OCI-LY3 (cell line): ENCODE measurements around the gene ERGIC1.

ENCODE experiments used
- H2AFZ ChIP-seq: fragments of 200-600, 300-600 bp; shearing (Covaris generic); 2 replicates; pipeline ENCODE4 v1.6.0; 2014; ENCODE audit warnings: antibody characterized with exemption, low read depth, low read length
- H3K27ac ChIP-seq: fragments of 200-600, 300-600 bp; sonication (generic); 2 replicates; pipeline ENCODE4 v1.5.1; 2014; ENCODE audit warnings: mild to moderate bottlenecking, low read length, moderate library complexity, mixed read lengths
- H3K27me3 ChIP-seq: fragments of 200-600, 300-600 bp; sonication (generic); 2 replicates; pipeline ENCODE4 v1.6.1; 2014; ENCODE audit warnings: low read depth, low read length, mixed read lengths
- H3K36me3 ChIP-seq: fragments of 200-600, 300-600 bp; sonication (generic); replicated peaks from 2 replicates; pipeline ENCODE3; 2014; ENCODE audit warnings: low read depth, low read length, mixed read lengths
- H3K4me1 ChIP-seq: fragments of 300-600, 200-600 bp; sonication (generic); 2 replicates; pipeline ENCODE4 v1.6.1; 2014; ENCODE audit warnings: low read length, mixed read lengths
- H3K4me2 ChIP-seq: fragments of 200-600, 300-600 bp; sonication (generic); 2 replicates; pipeline ENCODE4 v1.6.1; 2014; ENCODE audit warnings: low read length, mixed read lengths
- H3K4me3 ChIP-seq: fragments of 300-600, 200-600 bp; sonication (generic); 2 replicates; pipeline ENCODE4 v1.5.1; 2014; ENCODE audit warnings: antibody characterized with exemption, mild to moderate bottlenecking, low read length, moderate library complexity
- H3K79me2 ChIP-seq: fragments of 300-600, 200-600 bp; shearing (Covaris generic); 2 replicates; pipeline ENCODE4 v1.6.1; 2014; ENCODE audit warnings: mild to moderate bottlenecking, low read length, mixed read lengths
- H3K9ac ChIP-seq: fragments of 300-600, 200-600 bp; shearing (Covaris generic); 2 replicates; pipeline ENCODE4 v1.6.0; 2014; ENCODE audit warnings: mild to moderate bottlenecking, low read length, moderate library complexity
- H3K9me3 ChIP-seq: fragments of 200-600, 300-600 bp; shearing (Covaris generic); 2 replicates; pipeline ENCODE4 v1.6.1; 2014; ENCODE audit warnings: low read length, mixed read lengths; ENCODE audit not compliant: insufficient read depth
- H4K20me1 ChIP-seq: fragments of 200-600, 300-600 bp; sonication (generic); 2 replicates; pipeline ENCODE4 v1.6.1; 2016; ENCODE audit warnings: low read length, mixed read lengths; ENCODE audit not compliant: insufficient read depth
- EZH2phosphoT487 ChIP-seq: fragments of 200-600 bp; shearing (Covaris generic); IDR thresholded peaks from 2 replicates; pipeline ENCODE4 v1.6.1; 2018; ENCODE audit warnings: antibody characterized with exemption, mixed run types, low read depth
- TF ChIP-seq, protein P1 (sequence below): fragments of 200-600, 300-600 bp; sonication (generic); IDR thresholded peaks from 2 replicates; pipeline ENCODE4 v1.5.1; 2014; ENCODE audit warnings: antibody characterized with exemption, low read length, low read depth

ERGIC1 gene

DNA sequence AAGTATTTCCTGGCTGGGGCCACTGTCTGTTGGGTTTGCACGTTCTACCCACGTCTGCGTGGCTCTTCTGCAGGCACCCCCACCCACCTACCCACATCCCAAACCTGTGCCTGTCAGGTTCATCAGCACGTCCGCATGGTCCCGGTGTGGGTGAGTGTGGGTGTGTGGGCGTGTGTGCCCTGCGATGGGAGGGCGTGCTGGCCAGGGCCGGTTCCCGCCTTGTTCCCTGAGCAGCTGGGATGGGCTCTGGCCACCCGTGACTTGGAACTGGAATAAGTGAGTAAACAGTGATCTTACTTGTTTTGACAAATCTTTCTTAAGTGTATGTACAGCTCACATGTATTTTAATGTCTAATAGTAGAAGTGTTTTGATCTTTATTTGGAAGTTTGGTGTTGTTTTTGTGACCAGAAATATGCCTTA, 20.4 kb downstream of the ERGIC1 start:
- no peak overlapping the region for H2AFZ ChIP-seq

DNA sequence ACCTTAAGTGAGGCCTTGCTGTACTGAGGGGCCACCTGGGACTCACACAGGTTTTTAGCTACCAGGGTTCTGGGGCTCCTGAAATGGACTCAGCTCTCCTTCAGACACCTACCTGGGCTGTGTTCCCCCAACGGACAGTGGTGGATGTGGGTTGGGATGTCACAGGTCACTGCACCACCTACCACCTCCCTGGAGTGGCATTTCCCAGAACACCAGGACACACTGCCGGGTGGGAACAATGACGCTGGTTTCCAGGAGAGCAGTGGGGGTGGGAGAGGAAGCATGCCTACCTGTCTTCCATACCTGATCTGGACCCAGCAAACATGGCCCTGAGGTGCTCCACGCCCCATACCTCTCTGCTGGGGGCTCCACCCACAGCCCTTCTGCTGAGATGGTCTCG, 20.9 kb downstream of the ERGIC1 start:
- Histone ChIP-seq H3K4me2 (no peak overlapping the region), H3K36me3 (no peaks in the 10 kb centered on the region), H3K4me1 (no peaks in the 10 kb centered on the region), H4K20me1 (peaks cover 13% of the 10 kb centered on the region; the same call in 1 of the 2 replicates), H3K9me3 (no peaks in the 10 kb centered on the region), H2AFZ (no peak overlapping the region), H3K27ac (no peak overlapping the region), H3K79me2 (no peaks in the 10 kb centered on the region), H3K27me3 (no peaks in the 10 kb centered on the region), H3K4me3 (no peak overlapping the region), H3K9ac (no peak overlapping the region)
- no peak for TF ChIP-seq EZH2phosphoT487
- TF ChIP-seq, protein P1, sequence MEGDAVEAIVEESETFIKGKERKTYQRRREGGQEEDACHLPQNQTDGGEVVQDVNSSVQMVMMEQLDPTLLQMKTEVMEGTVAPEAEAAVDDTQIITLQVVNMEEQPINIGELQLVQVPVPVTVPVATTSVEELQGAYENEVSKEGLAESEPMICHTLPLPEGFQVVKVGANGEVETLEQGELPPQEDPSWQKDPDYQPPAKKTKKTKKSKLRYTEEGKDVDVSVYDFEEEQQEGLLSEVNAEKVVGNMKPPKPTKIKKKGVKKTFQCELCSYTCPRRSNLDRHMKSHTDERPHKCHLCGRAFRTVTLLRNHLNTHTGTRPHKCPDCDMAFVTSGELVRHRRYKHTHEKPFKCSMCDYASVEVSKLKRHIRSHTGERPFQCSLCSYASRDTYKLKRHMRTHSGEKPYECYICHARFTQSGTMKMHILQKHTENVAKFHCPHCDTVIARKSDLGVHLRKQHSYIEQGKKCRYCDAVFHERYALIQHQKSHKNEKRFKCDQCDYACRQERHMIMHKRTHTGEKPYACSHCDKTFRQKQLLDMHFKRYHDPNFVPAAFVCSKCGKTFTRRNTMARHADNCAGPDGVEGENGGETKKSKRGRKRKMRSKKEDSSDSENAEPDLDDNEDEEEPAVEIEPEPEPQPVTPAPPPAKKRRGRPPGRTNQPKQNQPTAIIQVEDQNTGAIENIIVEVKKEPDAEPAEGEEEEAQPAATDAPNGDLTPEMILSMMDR, result no peak

More for the DNA sequence above, 20.4 kb downstream of the ERGIC1 start:
- Histone ChIP-seq H3K4me2 (no peak overlapping the region), H3K9ac (no peak overlapping the region), H3K4me3 (no peak overlapping the region), H4K20me1 (peaks cover 14% of the 10 kb centered on the region; the same call in 1 of the 2 replicates), H3K9me3 (no peaks in the 10 kb centered on the region), H3K79me2 (no peaks in the 10 kb centered on the region), H3K27me3 (no peaks in the 10 kb centered on the region), H3K4me1 (no peaks in the 10 kb centered on the region), H3K27ac (no peak overlapping the region), H3K36me3 (no peaks in the 10 kb centered on the region)
- TF ChIP-seq, protein P1, result no peak
- no peak for TF ChIP-seq EZH2phosphoT487

DNA sequence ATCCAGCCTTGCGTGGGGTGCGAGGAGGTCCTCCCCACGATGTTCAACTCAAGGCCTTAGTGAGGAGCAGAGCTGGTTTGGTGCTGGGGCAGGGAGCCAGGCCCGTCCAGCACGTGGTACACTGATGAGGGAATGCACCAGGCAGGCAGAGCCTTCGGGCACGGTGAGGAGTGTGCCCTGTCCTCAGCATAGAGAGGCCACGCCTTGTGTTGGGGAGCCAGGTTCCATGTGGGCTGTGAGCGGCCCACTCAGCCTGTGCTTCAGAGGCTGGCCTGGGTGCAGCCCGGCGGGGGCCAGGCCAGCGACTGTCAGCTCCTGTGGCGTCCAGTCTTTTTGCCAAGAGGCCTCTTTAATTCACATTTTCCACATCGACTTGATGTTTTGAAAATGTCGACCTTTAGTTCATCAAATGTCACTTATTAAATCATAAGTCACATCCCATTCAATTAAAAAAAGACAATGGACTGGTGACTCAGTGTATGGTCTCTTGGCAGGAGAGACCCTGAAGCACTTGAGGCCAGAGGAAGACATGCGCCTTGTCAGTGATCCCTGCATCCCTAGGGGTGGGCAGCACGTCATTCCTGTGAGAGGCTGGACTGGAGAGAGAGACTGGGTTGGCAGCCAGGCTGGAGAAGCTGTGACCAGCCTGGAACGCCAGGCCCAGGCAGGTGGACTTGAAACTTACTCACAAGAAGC, 21.7 kb downstream of the ERGIC1 start:
- Histone ChIP-seq H3K9ac (no peak overlapping the region), H2AFZ (no peak overlapping the region), H3K27ac (no peak overlapping the region), H4K20me1 (peaks cover 18% of the 10 kb centered on the region; the same call in 1 of the 2 replicates), H3K27me3 (no peaks in the 10 kb centered on the region), H3K4me2 (no peak overlapping the region), H3K4me1 (no peaks in the 10 kb centered on the region), H3K79me2 (no peaks in the 10 kb centered on the region), H3K36me3 (no peaks in the 10 kb centered on the region), H3K9me3 (no peaks in the 10 kb centered on the region), H3K4me3 (no peak overlapping the region)
- TF ChIP-seq EZH2phosphoT487, result no peak
- TF ChIP-seq, protein P1, result no peak

DNA sequence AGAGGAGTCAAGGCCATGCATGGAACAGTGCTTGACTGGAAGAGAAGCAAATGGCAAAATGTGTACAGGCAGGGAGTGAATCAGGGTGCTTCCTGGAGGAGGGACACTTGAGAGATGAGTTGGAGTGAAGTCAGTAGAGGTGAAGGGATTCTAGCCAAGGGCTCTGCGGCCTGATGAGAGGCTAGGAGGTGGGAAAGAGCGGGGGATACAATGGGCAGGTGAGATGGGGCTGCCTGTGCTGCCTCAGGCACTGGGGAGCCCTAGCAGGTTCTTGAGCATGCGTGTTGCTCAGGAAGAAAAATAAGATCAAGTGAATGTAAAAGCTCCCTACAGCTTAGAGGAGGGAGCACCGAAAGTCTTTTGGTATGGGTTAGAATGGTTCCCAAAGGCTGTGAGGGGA, 22.3 kb downstream of the ERGIC1 start:
- Histone ChIP-seq H3K4me3 (no peak overlapping the region), H3K27ac (no peak overlapping the region), H4K20me1 (peaks cover 19% of the 10 kb centered on the region; the same call in 1 of the 2 replicates), H3K9me3 (no peaks in the 10 kb centered on the region), H3K4me1 (no peaks in the 10 kb centered on the region), H3K27me3 (no peaks in the 10 kb centered on the region), H3K9ac (no peak overlapping the region), H3K79me2 (no peaks in the 10 kb centered on the region), H2AFZ (no peak overlapping the region), H3K4me2 (no peak overlapping the region), H3K36me3 (no peaks in the 10 kb centered on the region)
- TF ChIP-seq EZH2phosphoT487, result no peak
- TF ChIP-seq, protein P1, result no peak
